ENCODE results near the gene RNFT1.
"Not testable (repeated sequence)": the region's sequence is repeated elsewhere in the genome, so short reads cannot be mapped to it uniquely, and the experiment has no call there.

RNFT1 gene

GRCh38 chr17:59930768-59931167 lies 33.8 kb downstream of the RNFT1 start:
- TF ChIP-seq CTCF (conservative IDR thresholded peaks at IDR 0.05; ENCODE audit: low read depth, low read length): peak; percentile 10
- peak; percentile 70 for DNase-seq (ENCODE audit: low read depth)
- not testable (repeated sequence) for H3K4me3 ChIP-seq (ENCODE audit: low read depth, low read length)

GRCh38 chr17:59930121-59930520 lies 34.4 kb downstream of the RNFT1 start:
- DNase-seq (ENCODE audit: low read depth); H3K4me3 ChIP-seq (ENCODE audit: low read depth, low read length): not testable (repeated sequence)

- H3K4me3 ChIP-seq (ENCODE audit: low read depth, low read length); DNase-seq (ENCODE audit: low read depth): not testable (repeated sequence)
Observed at GRCh38 chr17:59920637-59921036, 43.9 kb downstream of the RNFT1 start.

- no peak for DNase-seq (ENCODE audit: low read depth)
- no peak for TF ChIP-seq CTCF (conservative IDR thresholded peaks at IDR 0.05; ENCODE audit: low read depth, low read length)
- no peak overlapping the region for H3K4me3 ChIP-seq (ENCODE audit: low read depth, low read length)
Observed at GRCh38 chr17:59916446-59916845, 48.1 kb downstream of the RNFT1 start.

GRCh38 chr17:59914274-59914854 lies 50.2 kb downstream of the RNFT1 start:
- H3K4me3 ChIP-seq (ENCODE audit: low read depth, low read length): no peak overlapping the region
- peak; percentile 50 for TF ChIP-seq CTCF (conservative IDR thresholded peaks at IDR 0.05; ENCODE audit: low read depth, low read length)
- DNase-seq (ENCODE audit: low read depth): peak; percentile 68

GRCh38 chr17:59907467-59907866 lies 57.1 kb downstream of the RNFT1 start:
- no peak overlapping the region for H3K4me3 ChIP-seq (ENCODE audit: low read depth, low read length)
- TF ChIP-seq CTCF (conservative IDR thresholded peaks at IDR 0.05; ENCODE audit: low read depth, low read length): no peak
- DNase-seq (ENCODE audit: low read depth): no peak

- no peak for TF ChIP-seq CTCF (conservative IDR thresholded peaks at IDR 0.05; ENCODE audit: low read depth, low read length)
- no peak for DNase-seq (ENCODE audit: low read depth)
- no peak overlapping the region for H3K4me3 ChIP-seq (ENCODE audit: low read depth, low read length)
Observed at GRCh38 chr17:59903455-59903854, 61.1 kb downstream of the RNFT1 start.
